Fibroblast of skin of right quadriceps (primary cell): Measurements from ENCODE around the gene UST.
A peak's percentile ranks its signal among the peaks of the same experiment; 100 is the strongest.
"Not testable (repeated sequence)": the region's sequence is repeated elsewhere in the genome, so short reads cannot be mapped to it uniquely, and the experiment has no call there.

Source experiments
- DNase-seq: peaks from one replicate; pipeline ENCODE4 v3.0.0-alpha.2; 2013

UST gene

DNA sequence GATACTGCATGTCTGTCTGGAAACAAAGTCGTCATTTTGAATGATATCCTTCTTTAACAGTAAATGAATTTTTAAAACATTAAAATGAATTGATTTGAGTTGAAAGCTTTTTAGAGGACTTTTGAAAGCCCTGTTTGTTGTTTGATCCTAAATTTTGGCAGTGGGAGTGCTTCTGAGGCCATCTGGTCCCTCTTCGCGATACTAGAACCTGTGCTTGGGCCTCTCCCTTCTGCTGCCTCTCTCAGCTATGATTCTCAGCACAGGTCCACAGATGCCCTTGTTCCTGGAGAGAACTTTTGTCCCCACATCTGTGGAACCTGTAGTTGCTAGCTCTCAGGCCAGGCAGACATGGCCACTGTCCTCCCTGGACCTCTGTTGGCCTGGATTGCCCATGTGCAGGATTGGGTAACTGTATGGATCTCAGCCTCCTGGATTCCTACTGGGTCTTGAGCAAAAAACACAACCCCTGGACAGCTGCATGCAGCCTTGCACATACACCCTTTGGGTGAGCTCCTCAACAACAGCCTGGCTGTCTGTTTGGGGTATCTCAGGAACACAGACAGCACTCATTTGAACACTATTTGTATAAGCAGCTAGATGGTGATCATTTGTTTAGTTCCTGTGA is 21.9 kb downstream of the UST start:
- no peak for DNase-seq

GRCh38 chr6:148769304-148769968 is 22.6 kb downstream of the UST start:
- DNase-seq = no peak

DNA sequence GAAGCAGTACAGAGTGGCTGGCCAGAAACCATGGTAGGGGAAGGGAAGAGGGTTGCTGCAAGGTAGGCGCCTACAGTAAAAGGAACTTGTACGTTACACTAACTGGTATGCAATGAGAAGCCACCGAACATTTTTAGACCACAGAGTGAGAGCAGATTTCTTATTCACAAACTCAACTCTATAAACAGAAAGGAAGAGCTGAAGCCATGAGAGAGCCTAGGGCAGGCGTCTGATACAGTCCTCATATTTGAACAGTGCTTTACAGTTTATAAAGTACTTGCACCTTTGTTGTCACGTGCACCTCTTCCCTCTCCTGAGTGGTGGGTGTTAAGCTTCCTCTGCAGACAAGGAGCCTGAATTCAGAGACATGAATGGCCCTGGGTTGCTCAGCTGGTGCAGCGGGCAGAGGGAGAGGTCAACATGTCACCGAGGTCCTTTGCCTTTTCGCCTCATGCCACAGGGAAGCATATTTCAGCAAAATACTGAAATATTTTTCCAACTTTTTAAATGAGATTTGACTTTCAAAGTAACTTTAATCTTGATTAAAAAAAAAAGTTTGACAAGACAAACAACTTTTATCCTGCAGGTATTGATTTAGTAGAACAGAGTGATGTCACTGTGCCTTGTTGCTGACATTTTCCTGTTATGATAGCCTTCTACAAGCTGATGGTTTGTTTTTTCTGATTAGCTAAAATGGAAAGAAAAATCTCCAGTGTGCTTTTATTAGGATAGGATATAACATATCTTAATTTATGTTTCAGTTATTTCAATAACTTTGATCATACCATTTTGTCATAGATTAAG is 23.8 kb downstream of the UST start:
- DNase-seq = no peak

DNA sequence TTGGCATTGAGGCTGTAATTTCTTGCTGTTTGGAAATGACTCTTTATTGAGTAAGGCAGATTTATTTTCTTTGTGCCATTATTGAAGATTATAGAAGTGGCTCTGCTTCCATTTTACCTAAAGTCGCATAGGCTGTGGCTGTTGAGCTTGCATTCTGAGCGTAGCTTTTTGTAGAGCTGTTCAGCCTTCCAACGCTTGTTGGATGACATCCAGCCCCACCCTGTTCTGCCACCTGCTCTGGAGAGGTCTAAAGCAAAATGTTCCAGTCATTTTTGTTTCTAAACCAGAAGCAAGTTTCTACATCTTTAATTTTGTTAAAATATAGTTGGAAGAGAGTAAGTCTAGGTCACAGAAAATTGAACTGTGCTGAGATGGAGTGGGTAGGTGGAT is 24.4 kb downstream of the UST start:
- DNase-seq = no peak

DNA sequence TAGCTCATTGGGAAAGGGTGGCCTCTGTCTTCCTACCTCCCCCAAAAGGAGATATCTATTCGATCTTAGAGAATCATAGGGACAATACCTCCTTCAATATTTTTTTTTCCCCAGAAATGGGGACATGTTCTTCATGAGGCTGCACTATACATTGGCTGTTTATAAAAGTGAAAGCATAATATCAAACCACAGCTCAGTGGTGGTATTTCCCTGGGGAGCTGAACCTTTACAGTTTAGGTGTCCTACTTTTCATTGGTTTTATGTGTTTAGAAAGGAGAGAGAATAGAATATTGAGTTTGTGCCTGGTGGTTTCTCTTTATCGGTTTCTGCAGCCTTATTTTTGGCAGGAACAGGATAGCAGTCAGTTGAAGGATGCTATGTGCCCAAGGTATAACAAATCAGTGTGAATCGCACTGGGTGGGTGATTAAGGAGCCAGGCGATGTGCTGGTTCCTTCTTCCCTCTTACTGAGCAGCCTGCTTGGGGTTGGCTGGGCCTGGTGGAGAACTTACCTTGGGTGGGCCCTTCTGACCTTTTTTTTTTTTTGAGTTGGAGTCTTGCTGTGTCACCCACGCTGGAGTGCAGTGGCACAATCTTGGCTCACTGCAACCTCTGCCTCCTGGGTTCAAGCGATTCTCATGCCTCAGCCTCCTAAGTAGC is 25.2 kb downstream of the UST start:
- no peak for DNase-seq

DNA sequence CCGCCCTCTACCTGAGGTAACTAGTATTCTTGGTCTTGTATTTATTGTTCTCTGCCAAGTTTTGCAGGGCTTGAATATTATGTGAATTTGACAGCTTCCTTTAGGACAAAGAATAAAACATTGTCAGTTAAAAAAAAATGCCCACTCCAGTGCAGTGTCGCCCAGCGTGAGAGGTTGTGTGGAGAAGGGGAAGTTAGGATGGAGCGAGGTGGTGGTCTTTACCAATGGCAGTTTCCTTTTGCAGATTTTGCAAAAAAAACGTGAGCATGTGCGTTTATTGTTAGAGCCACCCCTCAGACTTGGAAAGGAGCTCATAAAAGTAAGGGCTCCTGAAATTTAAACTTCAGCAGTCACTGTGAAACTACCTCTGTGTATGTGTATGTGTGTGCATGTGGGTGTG is 28.3 kb downstream of the UST start:
- DNase-seq = no peak

DNA sequence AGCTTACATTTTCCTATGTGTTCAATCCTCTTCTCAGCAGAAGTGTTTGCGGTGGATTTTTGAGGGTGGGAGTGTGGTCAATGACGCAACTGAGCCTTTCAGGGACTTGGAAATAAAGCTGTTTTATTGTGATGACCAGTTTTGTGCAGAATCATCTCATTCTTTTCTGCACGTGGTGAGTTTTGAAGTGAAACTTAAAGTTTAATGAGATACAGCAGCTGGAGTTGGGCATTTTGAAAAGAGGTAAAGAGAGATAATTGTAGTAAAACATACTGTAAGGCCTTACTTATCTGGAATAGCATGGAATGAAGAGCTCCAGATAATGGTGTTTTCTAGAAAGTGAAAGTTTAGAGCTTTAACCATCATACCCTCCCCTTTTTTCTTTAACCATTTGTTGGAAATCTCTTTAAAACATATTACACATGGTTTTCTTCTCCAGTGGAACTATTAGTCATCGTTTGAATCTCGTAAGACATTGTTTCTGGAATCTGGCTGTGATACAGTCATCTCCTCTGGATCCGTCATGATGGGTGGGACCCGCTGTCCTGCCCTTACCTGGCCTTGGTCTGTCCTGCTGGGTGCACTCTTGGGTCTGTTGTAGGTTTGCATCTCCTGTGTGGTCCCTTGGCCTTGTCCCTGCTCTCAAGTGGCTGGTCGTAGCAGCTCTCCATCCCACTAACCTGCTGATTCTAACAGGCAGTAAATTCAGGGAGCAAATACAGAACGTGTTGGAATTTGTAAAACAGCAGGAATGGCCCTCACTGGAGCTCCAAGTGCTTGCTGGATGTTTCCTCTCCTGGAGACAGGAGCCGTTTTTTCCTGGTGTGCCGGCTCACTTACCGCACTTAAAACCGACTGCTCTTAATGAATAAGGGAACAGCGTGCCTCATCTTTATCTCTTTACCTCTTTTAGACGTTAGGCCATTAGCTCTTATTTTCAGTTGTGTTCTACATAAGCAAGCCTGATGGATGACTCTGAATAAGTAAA is 29.8 kb downstream of the UST start:
- DNase-seq = peak; percentile 79

DNA sequence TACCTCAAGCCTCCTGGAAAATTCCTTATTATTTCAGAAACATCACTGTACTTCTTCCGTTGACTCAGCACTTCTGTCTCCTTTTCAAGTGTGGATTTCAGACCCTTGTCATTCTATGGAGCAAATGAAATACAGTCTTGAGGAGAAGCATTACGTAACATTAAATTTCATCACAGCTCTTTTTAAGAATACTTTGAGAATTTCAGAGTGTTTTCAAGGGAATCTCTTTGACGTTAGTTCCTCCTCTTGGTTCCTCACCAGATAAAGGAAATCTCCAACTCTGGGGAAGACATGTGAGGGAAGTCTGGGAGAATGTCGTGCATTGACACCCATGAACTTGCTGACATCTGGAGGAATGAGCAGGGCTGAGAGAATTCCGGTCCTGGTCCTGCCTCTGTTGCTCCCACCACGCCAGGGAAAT is 32.3 kb downstream of the UST start:
- peak; percentile 54 for DNase-seq

DNA sequence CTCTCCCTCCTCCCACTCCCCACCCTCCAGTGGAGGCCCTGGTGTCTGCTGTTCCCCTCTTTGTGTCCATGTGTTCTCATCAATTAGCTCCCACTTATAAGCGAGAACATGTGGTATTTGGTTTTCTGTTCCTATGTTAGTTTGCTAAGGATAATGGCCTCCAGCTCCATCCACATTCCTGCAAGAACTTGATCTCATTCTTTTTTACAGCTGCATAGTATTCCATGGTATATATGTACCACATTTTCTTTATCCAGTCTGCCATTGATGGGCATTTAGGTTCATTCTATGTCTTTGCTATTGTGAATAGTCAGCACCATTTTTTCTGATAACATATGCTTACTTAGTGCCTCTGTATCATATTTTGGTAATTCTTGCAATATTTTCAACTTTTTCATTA is 33.6 kb downstream of the UST start:
- DNase-seq = not testable (repeated sequence)

DNA sequence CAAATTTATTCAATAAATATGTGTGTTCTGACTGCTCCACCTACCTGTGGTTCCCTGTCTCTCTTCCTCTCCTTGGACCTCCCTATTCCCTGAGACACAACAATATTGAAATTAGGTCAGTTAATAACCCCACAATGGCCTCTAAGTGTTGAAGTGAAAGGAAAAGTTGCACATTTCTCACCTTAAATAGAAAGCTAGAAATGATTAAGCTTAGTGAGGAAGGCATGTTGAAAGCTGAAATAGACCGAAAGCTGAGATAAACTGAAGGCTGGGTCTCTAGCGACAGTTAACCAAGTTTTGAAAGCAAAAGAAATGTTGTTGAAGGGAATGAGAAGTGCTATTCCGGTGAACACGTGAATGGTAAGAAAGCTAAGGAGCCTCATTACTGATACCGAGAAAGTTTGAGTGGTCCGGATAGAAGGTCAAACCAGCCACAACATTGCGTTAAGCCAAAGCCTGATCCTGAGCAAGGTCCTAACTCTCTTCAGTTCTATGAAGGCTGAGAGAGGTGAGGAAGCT is 34.1 kb downstream of the UST start:
- DNase-seq = no peak

DNA sequence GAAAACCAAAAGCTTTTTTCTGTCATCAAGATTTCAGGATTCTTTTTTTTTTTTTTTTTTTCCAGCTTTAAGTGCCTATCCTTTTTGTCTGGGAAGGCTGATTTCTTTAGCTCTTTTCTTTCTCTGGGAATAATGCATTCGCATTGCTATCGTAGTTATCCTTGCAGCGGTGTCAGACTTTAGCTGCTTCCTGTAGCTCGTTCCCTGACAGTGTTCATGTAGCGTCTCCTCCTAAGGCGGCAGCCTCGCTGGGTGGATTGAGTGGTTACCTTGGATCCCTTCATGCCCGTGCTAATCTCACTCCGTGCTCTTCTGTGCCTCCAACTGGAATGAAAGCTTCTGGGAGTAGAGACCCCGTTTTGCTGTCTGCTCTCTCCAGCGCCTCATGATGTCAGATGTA is 43.1 kb downstream of the UST start:
- DNase-seq = no peak

DNA sequence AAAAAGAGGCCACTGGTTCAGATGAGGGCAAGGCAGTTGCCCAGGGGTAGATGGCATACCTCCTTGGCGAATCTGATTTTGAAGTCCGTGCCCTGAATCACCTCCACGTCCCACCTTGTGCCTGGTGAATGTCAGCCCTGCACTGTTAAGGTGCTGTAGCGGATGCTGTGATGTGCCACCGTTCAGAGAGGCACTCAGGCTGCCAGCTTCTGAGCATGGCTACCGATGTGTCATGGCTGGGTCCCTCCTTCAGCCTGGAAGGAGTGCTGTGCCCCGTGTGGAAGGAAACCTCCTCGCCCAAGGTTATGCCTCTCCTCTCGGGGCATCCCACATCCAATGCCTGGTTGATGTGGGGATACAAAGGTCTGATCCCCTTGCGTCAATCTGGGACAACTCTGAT is 43.6 kb downstream of the UST start:
- no peak for DNase-seq

- DNase-seq = no peak
Observed at GRCh38 chr6:148790817-148791216, 44.0 kb downstream of the UST start.

DNA sequence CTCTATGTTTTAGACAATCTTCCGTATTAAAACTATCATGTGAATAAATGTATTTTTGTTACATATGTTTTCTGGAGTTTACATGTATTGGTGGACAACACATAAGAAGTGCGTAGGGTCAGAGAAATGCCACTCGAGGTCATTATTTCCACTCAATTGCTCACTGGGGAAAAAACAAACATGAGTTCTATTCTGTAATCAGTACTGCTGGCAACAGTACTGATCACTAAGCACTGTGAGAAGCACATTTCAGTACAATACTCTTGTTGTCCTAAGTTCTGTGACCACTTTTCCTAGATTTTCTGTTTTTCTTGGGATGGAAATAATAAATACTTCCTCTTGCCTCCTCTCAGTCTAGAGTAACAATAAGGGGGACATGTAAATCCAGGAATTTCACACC is 44.5 kb downstream of the UST start:
- no peak for DNase-seq

GRCh38 chr6:148793721-148794120 is 46.9 kb downstream of the UST start:
- no peak for DNase-seq

- no peak for DNase-seq
Observed at GRCh38 chr6:148794797-148795196, 48.0 kb downstream of the UST start.

DNA sequence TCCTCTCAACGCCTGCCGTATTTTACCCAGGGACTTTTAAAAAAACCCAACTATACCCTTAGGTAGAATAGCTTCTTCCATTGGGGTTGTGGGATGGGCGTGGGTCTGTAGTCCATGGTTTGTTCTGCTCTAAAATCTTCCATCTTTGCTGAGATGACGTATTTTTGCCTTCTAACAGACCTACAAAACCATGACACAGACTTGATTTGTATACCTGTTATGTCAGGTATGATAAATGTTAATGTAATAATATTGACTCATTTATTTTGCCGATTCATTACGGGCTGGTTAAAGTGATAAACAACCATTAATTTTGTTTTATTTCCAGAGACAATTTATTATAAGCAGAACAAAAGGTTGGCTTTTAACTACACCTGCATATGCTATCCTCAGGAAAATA is 48.7 kb downstream of the UST start:
- no peak for DNase-seq

GRCh38 chr6:148799647-148800046 is 52.8 kb downstream of the UST start:
- DNase-seq = no peak

DNA sequence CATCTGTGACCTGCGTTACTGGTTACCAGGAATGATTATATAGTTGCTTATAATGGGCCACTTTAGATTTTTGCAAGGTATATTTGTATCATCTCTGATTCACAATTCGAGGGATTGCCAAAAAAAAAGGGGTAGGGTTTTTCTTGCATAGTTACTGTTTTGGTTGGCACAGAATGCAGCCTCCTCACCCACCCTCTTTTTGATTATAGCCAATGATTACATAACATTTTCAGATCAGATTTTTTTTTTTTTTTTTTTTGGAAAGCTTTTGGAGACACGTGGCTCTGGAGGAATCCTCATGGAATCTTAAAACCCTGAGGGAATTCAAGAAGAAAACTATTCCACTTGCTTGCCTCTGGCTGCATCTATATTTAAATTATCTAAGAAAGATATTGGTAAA is 53.7 kb downstream of the UST start:
- peak; percentile 57 for DNase-seq

DNA sequence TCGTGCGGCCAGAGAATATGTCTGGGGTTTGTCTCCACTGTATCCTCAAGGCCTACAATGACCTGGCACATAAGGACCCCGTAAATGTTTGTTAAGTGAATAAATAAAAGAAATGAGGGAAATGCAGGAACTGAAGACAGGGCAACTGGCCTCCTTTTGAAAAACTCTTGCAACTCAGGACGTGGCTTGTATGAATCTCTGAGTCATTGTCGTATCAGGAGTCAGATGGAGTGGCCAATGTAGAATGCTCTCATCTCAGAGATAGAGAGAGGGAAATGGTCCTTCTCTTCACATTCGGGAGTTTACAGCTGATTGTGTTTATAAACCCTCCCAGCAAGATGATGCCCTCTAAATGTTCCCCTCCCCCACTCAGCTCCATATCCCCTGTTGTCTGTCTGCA is 57.1 kb downstream of the UST start:
- no peak for DNase-seq

GRCh38 chr6:148805777-148806176 is 58.9 kb downstream of the UST start:
- no peak for DNase-seq

DNA sequence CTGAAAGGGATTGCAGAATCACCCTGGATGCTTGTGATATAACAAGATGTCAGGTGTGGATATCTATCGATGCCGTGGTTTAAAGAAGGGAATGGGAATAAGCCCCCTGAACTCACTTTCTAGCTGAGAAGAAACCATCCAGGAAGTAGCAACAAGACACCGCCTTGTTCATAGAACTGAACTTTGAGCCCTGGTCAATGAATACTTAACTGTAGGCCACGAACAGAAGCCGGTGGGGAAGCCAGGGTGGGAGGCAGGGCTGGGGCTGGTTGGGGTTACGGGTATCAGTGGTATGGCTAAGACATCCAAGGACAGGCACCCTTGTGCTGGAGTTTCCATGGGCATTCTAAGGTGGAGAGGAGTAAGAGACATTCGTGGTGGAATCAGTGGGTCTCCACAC is 61.0 kb downstream of the UST start:
- no peak for DNase-seq
